Erythroblast (primary cell): ENCODE results near the gene WDR48.

Experiments
- DNase-seq, 2 experiments: peaks; one replicate each; lab custom pipeline; 2025; lab: John Stamatoyannopoulos, UW
- GATA1 ChIP-seq: IDR thresholded peaks from 2 replicates; pipeline ENCODE4 v1.6.1; 2011; ENCODE audit warnings: low read depth, mild to moderate bottlenecking, control low read depth, low read length, moderate library complexity
- POLR2A ChIP-seq: IDR thresholded peaks from 2 replicates; pipeline ENCODE4 v1.6.1; 2011; ENCODE audit warnings: mild to moderate bottlenecking, low read length

WDR48 gene

GRCh38 chr3:39130026-39130425 lies 78.2 kb downstream of the WDR48 start:
- DNase-seq, result no peak
- TF ChIP-seq POLR2A, result no peak
- TF ChIP-seq GATA1, result no peak

- TF ChIP-seq POLR2A (no peak), GATA1 (no peak)
- DNase-seq, result no peak
These were observed 79.0 kb downstream of the WDR48 start for GRCh38 chr3:39130693-39131265.

GRCh38 chr3:39132096-39133092 lies 80.6 kb downstream of the WDR48 start:
- TF ChIP-seq GATA1 (no peak), POLR2A (no peak)
- DNase-seq, result no peak

- DNase-seq, result no peak
- no peak for TF ChIP-seq GATA1
These were observed 81.3 kb downstream of the WDR48 start for GRCh38 chr3:39133093-39133490.

GRCh38 chr3:39133822-39134221 lies 82.0 kb downstream of the WDR48 start:
- no peak for DNase-seq
- no peak for TF ChIP-seq POLR2A
- TF ChIP-seq GATA1, result no peak

GRCh38 chr3:39134305-39134704 lies 82.5 kb downstream of the WDR48 start:
- TF ChIP-seq GATA1 (no peak), POLR2A (no peak)
- DNase-seq, result no peak

- TF ChIP-seq POLR2A (no peak), GATA1 (no peak)
- DNase-seq, result no peak
These were observed 83.5 kb downstream of the WDR48 start for GRCh38 chr3:39135170-39135805.

GRCh38 chr3:39136533-39137434 lies 85.0 kb downstream of the WDR48 start:
- no peak for DNase-seq
- TF ChIP-seq GATA1 (no peak), POLR2A (no peak)

- no peak for DNase-seq
- TF ChIP-seq GATA1, result no peak
- no peak for TF ChIP-seq POLR2A
These were observed 85.7 kb downstream of the WDR48 start for GRCh38 chr3:39137435-39137936.

GRCh38 chr3:39137991-39138803 lies 86.4 kb downstream of the WDR48 start:
- no peak for DNase-seq
- TF ChIP-seq GATA1 (no peak), POLR2A (no peak)

- DNase-seq, result no peak
- TF ChIP-seq GATA1 (no peak), POLR2A (no peak)
These were observed 87.1 kb downstream of the WDR48 start for GRCh38 chr3:39138804-39139415.

GRCh38 chr3:39139442-39139841 lies 87.6 kb downstream of the WDR48 start:
- TF ChIP-seq POLR2A, result no peak
- TF ChIP-seq GATA1, result no peak
- no peak for DNase-seq
